ENCODE measurements around the gene EYA2.

The EYA2 gene

GRCh38 chr20:46879386-46879785, 15.3 kb upstream of the EYA2 start:
- no peak for TF ChIP-seq CTCF (IDR thresholded peaks at IDR 0.05)

GRCh38 chr20:46883892-46884291, 10.8 kb upstream of the EYA2 start:
- TF ChIP-seq CTCF (IDR thresholded peaks at IDR 0.05), result no peak

- no peak for TF ChIP-seq CTCF (IDR thresholded peaks at IDR 0.05)
Observed at GRCh38 chr20:46890682-46891081, 4.0 kb upstream of the EYA2 start.

GRCh38 chr20:46893051-46893450, 1.6 kb upstream of the EYA2 start:
- no peak for TF ChIP-seq CTCF (IDR thresholded peaks at IDR 0.05)

GRCh38 chr20:46893877-46894578, 615 bp upstream of the EYA2 start:
- no peak for TF ChIP-seq CTCF (IDR thresholded peaks at IDR 0.05)

GRCh38 chr20:46894971-46895905, 595 bp downstream of the EYA2 start:
- no peak for TF ChIP-seq CTCF (IDR thresholded peaks at IDR 0.05)

GRCh38 chr20:46895906-46896242, 1.2 kb downstream of the EYA2 start:
- no peak for TF ChIP-seq CTCF (IDR thresholded peaks at IDR 0.05)

All from LNCAP (cell line).